Keratinocyte (primary cell): ENCODE data around the gene AGXT2.

Experiments used
- EZH2 ChIP-seq: IDR thresholded peaks from one replicate; pipeline ENCODE4 v1.6.1; 2012; ENCODE audit warnings: inconsistent platforms, mild to moderate bottlenecking, low read length, moderate library complexity
- TF ChIP-seq, protein P1 (sequence below), 3 experiments: IDR thresholded peaks in 1 of 3; conservative IDR thresholded peaks in 1 of 3; optimal IDR thresholded peaks in 1 of 3; 2 replicates in 2 of 3; 3 replicates in 1 of 3; pipeline versions ENCODE3 to v1.5.1; 2011; ENCODE audit warnings: low read length in 3 of 3, mild to moderate bottlenecking in 3 of 3, moderate library complexity in 2 of 3, control low read depth in 1 of 3, inconsistent platforms in 1 of 3; ENCODE audit not compliant: insufficient read depth in 2 of 3; ENCODE audit errors: extremely low read depth in 1 of 3

DNA sequence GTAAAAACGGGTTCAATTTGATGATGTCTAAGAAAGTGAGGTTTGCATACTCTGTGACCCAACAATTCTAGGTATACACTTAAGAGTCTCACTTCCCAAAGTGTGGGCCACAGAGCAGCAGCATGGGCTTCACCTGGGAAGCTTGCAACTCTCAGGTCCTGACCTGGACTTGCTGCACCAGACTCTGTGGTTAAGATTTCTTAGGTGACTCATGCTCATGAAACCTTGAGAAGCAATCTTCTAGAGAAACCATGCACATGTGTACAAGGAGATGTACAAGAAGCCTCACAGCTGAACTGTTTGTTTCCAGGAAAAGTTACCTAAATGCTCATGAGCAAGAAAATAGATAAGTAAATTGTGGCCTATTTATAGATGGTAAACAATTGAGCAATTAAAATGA, 88.4 kb downstream of the AGXT2 start:
- TF ChIP-seq, protein P1, sequence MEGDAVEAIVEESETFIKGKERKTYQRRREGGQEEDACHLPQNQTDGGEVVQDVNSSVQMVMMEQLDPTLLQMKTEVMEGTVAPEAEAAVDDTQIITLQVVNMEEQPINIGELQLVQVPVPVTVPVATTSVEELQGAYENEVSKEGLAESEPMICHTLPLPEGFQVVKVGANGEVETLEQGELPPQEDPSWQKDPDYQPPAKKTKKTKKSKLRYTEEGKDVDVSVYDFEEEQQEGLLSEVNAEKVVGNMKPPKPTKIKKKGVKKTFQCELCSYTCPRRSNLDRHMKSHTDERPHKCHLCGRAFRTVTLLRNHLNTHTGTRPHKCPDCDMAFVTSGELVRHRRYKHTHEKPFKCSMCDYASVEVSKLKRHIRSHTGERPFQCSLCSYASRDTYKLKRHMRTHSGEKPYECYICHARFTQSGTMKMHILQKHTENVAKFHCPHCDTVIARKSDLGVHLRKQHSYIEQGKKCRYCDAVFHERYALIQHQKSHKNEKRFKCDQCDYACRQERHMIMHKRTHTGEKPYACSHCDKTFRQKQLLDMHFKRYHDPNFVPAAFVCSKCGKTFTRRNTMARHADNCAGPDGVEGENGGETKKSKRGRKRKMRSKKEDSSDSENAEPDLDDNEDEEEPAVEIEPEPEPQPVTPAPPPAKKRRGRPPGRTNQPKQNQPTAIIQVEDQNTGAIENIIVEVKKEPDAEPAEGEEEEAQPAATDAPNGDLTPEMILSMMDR (optimal IDR thresholded peaks at IDR 0.05 in 1 of 3, IDR thresholded peaks at IDR 0.05 in 1 of 3, conservative IDR thresholded peaks at IDR 0.05 in 1 of 3; ENCODE audit: extremely low read depth in 1 of 3, insufficient read depth in 2 of 3, low read length in 3 of 3) = no peak
- TF ChIP-seq EZH2 = no peak
